GM21447 (cell line): ENCODE measurements around the gene SLC35F4.
A peak's percentile ranks its signal among the peaks of the same experiment; 100 is the strongest.
"Not testable (repeated sequence)": the region's sequence is repeated elsewhere in the genome, so short reads cannot be mapped to it uniquely, and the experiment has no call there.

Source experiments
- ATAC-seq: cut with Tn5 transposase; IDR thresholded peaks from one replicate; pipeline ENCODE4 v1.9.1; 2021; ENCODE audit not compliant: unreplicated experiment

SLC35F4 gene

DNA sequence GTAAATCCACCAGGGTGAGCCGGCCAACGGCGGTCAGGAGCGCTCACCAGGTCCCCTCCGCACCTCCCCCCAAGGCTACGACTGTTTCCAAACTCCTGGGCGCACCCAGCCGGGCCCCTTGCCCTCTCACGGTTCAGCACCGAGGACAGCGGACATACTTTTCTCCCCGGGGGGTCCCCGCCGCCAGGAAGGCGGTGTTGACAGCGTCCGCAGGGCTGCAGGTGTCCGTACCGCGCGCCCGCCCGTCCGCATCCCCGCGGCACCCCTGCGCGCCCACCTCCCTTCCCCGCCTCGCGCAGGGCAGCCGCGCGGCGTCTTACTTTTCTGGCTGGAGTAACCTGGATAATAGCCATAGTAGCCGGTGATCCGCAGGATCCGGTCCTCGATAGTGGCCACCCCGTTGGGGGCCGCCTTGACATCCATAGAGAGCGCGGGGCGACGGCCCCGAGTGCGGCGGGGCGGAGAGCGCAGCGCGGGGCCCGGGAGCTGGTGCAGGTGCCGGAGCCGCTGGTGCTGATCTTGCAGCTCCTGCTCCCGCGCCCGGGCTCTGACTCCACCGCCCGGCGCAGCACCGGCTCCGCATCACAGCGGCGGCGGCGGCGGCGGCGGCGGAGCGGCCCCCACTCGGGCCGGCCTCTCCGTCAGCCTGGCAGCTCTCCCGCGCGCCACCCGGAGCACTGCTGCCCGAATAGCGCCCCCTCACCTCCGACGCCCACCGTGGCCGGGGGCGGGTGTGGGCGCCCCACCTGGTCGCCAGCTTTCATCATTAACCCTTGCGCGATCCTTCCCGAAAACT is at the start of gene SLC35F4:
Gene SLC35F4 (minus strand): TSS at position 690 of the 796 bp plus-strand sequence.
- no peak for ATAC-seq

DNA sequence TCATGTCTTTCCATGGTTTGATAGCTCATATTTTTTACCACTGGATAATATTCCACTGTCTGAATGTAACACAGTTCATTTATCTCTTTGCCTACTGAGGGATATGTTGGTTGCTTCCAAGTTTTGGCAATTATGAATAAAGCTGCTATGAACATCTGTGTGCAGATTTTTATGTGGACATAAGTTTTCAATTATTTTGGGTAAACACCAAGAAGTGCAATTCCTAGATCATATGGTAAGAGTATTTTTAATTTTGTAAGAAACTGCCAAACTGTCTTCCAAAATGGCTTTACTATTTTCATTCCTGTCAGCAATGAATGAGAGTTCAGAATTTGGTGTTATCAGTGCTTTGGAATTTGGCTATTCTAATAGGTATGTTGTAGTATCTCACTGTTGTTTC is 43.7 kb upstream of the SLC35F4 start:
- ATAC-seq = no peak

DNA sequence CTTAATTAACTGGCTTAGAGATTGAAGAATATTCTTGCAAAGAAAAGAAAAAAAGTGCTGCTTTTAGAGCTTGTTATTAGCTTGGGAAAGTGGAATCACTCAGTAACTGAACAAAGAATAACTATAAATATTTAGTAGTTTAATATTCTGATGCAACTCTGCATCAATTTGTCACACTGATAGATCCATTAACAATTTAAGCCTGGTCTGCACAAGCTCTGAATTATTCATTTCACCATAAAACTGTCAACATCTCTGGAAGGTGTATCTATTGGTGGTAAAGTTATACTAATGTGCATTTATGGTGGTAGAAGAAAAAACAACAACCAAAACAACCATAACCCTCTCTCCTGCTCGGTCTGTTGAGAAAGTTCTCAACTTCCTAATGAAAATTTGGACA is 38.1 kb upstream of the SLC35F4 start:
- no peak for ATAC-seq

DNA sequence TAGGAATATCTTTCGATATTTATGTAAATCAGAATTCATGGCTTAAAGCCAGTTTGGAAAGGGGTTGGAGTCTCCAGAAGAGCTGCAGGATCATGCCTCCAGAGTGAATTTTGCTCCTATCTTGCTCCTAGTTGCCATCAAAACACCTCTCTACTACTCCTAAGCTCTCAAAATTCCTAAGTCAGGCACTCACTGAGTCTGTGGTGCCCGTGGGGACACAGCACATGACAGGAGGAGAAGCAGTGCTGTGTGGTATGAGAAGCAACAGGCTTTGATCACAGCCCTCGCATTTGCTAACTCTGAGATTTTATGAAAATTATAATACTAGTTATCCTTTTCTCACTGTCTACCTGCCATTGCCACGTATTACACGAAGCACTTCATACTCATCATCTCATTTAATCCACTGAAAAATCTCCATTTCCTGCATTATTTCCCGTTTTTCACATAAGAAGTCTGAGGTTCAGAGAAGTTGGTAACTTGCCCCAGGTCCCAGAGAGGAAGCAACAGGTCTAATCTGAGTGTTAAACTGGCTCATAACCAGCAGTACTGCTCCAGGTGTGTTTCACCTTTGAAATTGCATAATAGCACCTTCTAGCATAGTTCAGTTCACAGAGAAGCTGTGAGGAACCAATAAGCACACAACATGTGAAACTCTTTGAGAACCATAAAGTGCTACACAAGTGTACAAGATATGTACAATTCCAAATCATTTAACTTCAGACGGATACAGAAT is 33.1 kb upstream of the SLC35F4 start:
- no peak for ATAC-seq

DNA sequence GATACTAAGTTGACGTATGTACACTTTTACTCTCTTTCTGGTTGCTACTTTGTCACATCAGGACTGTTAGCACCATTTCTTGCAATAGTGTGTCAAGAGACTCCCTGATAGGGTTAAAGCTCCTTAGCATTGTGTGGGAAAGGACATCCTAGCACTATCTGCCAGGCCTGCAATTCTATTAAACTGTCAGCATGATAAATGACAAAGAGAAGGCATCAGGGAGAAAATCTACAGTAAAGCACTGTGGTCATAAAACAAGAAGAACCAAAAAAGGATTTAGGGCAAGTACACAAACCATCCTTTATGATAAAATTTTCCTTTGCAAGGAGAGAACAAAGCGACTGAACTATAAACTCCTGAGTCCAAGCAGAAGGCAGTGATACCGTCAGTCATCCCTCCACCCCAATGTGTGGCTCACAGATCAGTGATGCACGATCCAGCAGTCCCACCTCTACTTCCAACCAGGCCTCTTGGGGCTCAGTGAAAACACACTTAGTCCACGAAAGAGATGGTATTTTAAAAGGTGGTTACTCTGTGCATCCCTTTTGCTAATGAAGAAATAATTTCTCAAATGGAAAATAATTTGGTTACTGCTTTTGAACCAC is 31.4 kb upstream of the SLC35F4 start:
- no peak for ATAC-seq

DNA sequence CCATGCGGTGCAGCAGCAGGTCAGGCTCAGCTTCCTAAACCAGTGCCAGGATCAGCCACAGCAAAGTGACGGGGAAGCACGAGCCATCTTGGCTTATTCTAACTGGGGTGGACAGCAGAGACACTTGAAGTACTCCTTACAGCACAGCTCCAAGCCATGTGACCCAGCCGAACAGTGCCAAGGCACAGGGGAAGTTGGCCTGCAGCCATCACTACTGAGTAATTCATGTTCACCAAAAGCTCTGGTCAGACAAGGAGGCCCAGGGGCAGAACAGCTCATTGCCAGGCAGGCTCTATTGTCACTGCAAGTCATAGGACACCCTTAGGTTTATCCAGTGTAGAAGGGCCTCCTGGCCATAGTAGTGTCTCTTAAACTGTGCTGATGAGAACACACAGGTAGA is 23.4 kb upstream of the SLC35F4 start:
- ATAC-seq = no peak

DNA sequence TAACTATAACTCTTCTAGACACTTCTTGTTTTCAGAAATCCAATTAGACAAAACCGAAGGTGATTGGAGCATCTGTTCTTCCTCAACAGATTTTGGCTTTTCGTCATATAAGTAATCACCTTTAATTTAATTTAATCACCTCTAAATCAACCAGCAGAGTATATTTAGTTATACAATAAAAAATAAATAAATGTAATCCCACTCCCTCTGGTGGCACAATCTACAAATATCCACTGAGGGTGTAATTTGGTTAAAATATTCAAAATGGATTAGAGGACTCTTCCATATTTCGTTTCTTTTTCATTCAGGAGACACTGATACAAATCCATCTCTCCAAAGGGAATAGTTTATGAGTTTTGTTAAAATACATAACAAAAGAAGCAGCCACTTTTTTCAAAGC is 18.3 kb upstream of the SLC35F4 start:
- ATAC-seq = no peak

DNA sequence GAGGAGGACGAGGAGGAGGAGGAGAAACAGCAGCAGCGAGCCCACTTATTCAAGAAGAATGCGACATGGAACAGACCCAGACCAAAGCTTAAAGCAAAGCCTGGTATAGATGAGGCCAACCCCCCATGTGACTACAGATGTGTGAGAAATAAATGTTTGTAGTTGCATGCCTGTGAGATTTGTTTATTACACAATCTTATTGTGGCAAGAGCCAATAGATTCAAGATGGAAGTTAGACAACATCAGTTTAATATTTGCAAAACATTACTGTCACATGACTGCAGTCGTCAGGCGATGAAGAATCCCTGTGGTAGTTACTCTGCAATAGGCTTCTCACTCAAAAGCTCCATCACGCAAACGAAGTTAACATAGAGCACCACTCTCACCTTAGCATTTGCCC is 17.2 kb upstream of the SLC35F4 start:
- no peak for ATAC-seq

DNA sequence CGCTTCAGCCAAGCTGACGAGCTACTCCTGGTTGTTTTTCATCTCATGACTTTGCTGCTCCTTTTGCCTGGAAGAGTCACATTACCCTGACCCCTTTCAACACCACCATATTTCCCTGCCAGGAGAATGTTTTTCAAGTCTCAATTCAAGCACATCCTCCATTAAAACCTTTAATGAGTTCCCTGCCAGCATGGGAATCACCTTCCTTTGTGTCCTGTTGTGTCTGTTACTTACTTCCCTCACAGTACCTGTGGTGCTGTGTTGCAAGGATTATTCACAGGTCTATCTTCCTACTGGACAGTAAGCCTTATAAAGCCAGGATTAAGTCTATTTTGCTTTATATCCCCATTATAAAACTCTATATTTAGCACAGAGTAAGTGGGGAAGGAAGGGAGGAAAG is 13.6 kb upstream of the SLC35F4 start:
- no peak for ATAC-seq

DNA sequence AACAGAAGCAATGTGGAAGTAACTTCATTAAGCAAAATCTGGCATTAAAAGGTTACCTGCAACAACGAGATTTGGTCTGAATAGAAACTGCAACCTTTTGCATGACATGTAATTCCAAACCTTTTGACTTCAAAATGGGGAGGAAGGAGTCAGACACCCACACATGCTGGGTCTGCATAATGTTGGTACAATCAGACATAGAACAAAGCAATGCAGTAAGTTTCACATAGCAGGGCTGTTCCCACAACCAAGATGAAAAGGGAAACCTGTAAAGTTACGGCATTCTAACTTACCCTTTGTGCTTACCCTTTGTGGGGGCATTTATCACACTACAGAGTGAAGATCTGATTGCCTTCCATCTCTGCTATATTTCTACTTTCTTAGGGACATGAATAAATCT is 10.1 kb upstream of the SLC35F4 start:
- no peak for ATAC-seq

DNA sequence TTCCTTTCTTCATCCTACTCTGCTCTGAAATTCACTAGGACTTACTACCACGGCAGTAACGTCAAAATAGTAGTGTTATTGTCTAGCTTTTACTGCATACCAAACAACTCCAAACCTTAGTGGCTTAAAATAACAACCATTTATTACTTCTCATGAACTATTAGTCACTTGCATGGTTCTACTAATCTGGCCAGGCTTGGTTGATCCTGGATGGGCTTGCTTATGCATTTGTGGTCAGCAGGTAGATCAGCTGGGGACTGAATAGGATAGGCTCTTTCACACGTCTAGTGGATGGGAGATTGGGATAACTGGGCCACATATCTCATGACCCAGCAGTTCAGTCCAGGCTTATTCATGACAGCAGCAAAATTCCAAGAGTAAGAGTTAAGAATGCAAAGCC is 9.4 kb upstream of the SLC35F4 start:
- no peak for ATAC-seq

DNA sequence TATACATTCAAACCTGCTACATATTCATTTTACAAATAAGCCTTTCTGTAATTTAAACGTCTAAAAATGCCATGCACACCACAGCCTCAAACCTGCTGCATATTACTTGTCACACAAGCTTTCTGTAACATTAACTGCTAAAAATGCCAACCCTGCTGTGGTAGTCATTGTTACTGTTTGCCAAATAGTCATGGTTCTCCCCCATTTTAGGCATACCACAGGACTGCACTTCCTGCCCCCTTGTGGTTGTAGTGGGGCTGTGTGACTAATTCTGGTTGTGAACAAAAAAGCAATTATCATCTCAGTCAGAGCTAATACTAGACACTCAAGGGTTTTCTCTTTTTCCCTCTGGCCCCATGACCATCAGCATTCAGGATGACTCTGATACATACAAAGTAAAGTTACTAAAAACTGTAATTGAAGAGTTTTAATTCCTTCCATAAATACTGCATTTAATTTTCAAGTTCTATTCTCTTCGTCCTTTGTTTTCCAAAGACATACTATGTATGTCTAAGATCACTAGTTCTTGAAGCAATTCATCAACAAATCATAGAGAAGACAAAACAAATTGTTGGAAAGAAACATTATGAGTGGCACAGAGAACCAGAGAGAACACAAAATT is 5.7 kb upstream of the SLC35F4 start:
- peak; percentile 74 for ATAC-seq

DNA sequence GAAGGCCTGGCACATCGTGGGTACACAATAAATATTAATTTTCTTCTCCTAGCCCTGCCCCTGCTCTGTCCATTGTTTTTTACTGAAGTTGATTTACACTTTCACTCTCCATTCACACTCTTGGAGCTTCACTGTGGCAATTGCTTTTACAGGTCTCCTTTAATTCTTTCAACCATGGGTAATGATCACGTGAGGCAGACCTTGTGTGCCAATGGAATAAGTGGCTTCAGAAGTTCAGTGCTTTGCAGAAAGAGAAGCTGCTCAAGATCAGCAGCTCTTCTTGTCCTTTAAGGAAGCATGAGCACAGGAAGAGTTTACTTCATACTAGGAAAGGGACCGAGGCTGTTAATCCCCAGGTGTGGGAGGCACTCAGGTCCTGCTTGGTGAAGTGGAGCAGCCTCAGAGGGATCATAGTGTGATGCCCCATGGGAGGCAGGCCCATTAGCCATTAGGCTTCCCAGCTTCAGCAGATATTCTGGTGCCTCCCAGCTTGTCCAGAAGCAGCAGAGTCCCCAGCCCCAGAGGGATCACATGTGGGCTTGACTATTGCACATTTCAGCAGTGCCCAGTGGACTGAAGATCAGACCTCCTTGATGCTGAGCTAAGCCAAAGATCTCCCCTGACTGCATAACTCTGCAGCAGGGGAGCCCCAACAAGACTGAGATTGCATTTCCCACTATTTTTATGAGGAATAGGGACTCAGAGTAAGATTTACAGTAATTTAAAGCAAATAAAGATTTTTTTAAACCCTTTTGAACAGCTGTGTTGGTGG is 5.0 kb upstream of the SLC35F4 start:
- no peak for ATAC-seq

DNA sequence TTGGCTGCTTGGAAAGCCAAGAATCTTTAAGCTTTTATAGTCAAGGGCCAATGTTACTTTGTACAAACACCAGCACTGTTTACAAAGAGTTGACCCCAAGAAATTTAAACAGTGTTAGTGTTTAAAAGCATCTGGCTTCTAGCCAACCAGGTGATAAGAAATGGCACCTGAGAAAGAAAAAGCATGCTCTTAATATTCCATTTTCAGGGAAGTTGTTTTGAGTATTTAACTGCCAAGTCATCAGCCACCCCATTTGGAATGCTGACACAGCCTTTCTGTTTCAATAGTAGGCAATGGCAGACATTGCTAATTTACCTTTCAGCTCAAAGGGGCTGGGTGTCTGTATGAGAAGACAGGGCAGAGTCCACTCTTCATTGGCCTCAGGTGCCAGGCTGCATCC is 3.7 kb upstream of the SLC35F4 start:
- ATAC-seq = no peak

DNA sequence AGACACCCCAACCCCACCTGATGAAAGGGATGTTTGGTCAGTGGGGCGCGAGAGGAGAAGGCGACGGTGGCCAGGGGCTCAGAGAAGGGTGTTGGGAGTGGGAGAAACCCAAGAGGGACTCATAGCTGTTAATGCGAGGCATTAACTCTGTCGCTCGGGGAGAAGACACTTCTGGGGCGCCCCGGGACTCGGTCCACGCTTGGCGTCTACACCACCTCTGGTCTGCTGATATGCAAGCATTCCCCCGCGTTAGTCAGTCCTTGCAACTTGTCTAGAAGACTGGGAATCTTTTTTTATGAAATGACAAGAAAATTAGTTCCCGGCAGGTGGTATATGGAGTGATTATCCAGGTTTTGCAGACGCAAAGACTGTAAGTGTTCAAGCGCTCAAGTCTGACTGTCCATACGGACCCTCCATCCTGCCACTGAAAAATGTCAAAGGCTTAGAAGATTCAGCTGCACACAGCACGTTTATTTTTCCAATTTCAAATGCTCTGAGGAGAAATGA is 360 bp upstream of the SLC35F4 start:
- no peak for ATAC-seq

DNA sequence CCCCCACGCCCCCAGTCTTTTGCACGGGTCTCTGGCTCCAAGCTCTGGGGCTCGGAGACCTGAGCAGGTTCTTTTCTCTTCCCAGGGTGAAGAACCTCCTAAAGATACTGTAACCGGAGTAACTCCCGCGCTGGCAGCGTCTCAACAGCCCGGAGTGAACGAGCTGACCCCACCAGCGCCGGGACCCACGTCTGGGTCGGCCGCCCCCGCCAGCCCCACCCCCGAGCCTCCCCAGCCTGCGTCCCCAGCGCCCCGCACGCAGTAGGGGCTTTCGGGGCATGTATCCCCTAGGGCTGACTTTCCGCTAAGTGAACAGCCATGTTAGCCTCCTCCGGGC is 858 bp downstream of the SLC35F4 start:
- no peak for ATAC-seq

DNA sequence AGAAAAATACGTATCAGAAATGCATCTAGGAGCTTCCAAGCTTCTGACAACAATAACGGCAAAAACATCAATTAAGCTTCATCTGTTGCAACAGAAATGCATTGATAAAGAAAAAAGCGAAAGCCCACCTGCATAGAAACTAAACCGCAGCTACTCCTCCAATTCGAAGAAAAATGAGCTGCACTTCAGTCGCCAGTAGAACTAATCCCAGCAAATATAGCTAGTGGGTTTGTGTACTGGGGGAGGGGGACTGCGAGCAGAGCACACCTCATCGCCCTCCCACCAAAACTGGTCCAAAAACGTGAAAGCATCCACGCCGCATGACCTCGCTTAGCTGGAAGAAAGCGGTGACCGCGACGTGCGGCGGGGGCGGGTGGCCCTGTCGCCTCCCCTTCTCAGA is 1.2 kb downstream of the SLC35F4 start:
- no peak for ATAC-seq

DNA sequence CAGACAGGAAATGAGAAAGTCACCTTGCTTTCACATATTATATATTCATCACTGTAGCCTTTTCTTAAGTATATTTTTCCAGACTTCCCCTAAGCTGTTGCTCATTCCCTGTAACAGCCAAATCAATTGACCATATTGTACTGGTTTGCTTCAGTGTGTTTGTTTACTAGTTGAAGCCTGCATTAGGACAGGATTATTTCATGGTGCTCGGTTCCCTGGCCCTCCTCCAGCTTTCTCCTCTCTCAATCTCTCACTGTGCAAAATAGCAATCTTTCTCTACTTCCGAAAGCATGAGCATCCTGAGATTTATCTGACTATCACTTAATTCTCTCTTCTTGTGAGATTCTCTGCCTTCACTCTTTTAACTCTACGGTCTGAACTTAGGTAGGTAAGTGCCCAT is 2.4 kb downstream of the SLC35F4 start:
- no peak for ATAC-seq

DNA sequence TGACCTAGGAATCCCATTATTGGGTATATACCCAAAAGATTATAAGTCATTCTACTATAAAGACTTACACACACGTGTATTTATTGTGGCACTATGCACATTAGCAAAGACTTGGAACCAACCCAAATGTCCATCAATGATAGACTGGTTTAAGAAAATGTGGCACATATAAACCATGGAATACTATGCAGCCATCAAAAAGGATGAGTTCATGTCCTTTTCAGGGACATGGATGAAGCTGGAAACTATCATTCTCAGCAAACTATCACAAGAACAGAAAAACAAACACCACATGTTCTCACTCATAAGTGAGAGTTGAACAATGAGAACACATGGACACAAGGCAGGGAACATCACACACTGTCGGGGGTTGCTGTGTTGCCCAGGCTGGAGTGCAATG is 10.2 kb downstream of the SLC35F4 start:
- not testable (repeated sequence) for ATAC-seq

DNA sequence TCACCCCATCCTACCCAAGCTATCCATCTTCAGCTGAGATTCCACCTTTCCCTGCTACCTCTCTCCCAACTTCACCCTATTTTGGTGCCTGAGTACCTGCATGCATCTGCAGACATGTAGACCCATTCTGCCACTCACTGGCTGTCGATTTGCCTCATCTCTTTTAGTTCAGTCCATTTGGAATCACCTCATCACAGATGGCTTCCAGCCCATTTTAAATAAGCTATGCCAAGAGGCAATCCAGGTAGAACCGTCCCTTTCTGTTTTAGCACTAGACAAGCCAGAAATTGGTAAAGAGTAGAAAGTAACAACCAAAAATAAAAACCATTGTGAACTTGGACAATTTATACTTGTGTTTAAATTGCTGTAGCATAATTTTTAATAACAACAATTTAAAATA is 11.3 kb downstream of the SLC35F4 start:
- no peak for ATAC-seq

DNA sequence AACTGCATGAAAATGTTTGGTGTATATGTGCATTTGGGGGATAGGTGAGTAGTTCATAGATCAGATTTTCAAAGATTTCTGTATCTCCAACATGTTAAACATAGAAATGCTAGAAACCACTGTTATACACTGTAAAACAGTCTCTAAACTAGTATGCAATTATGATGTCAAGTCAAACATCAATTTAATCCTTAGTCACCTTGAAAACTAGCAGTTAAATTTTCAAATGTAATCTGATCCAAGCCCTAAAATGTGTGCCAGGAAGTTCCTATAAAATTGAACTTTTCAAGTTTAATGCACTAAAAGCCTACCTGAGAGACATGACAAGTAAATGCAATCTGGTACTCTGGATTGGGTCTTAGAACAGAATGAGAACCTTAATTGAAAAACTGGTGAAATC is 14.5 kb downstream of the SLC35F4 start:
- no peak for ATAC-seq
